GM21786 (cell line): ENCODE measurements around the gene PCGF3.
"Not testable (repeated sequence)": the region's sequence is repeated elsewhere in the genome, so short reads cannot be mapped to it uniquely, and the experiment has no call there.

Experiments
- ATAC-seq: cut with Tn5 transposase; IDR thresholded peaks from one replicate; pipeline ENCODE4 v1.9.1; 2021; ENCODE audit not compliant: unreplicated experiment

The PCGF3 gene

DNA sequence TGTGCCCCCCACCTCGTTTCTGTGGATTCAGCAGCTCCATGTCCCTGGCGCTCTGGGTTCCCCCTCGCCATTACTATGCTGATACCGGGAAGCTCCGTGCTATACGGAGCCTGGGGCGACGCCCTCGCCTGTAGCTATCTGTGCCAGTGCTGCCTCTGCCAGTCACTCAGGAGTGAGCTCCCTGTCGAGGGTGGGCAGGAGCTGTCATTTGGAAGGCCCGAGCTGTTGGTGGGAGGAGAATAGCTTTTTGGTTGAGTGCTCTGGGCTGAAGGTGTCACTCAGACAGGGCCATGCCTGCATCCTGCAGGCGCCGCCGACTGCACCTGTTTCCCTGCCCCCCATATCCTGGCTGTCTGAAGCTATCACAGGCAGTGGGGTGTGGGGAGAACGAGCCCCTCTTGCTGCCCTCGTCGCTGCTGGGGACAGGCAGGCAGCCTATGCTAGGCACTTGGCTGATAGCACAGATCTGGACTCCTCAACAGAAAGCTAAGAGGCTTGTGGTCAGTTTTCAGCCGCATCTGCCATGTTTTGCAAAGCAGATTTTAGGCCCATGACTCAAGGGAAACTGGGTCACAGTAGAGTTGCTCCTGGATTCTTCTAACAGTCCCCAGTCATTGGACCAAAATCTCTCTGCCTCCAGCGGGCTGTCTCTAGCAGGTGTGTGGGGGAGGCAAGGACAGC, 88.4 kb downstream of the PCGF3 start:
- ATAC-seq = no peak

DNA sequence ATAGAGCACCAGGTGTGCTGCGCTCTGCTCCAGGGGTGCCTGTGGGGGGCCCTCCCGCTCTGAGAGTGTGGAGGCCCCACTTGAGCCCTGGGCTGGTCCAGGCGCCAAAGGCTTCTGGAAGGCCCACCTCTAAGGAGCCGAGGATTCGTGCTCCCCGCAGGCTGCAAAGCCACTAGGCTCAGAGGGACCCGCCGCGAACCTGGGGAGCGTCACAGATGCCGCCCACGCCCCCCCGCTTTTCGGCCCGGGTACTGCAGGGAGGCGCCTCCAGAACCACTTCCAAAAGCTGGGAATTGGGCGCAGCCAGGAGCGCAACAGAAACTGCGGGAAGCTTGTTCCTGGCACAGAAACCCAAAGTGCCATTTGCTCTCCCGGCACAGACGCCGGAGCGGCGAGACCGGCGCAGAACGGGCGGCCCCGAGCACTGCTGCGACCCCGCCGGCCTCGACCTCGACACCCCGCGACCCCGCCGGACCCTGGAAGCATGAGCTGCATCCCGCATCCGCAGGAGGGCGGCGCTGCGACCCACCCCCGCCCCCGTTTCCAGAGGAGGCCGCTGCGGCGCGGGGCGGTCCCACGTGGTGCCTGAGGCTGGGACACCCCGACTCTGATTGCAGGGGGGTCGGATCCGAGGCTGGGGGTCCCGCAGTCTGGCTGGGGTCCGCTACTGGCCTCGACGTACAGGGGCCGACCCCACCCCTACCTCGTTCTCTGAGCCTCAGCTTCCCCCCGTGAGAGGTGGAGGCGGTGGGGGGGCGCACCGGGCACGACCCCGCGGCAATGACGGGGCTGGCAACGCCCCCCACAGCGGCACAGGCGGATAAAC, 89.5 kb downstream of the PCGF3 start:
- no peak for ATAC-seq

GRCh38 chr4:795726-796119, 90.1 kb downstream of the PCGF3 start:
- ATAC-seq = no peak

DNA sequence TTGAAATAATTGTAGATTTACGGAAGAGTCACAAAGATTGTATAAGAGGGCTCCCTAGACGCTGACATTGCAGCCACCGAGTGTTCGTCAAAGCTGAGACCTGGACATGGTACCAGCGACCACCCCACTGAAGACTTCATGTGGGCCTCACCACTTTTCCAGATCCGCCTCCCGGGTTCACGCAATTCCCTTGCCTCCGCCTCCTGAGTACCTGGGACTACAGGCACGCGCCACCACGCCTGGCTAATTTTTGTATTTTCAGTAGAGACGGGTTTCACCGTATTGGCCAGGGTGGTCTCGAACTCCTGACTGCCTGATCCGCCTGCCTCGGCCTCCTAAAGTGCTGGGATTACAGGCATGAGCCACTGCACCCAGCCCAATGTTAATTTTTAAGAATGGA, 90.6 kb downstream of the PCGF3 start:
- no peak for ATAC-seq

DNA sequence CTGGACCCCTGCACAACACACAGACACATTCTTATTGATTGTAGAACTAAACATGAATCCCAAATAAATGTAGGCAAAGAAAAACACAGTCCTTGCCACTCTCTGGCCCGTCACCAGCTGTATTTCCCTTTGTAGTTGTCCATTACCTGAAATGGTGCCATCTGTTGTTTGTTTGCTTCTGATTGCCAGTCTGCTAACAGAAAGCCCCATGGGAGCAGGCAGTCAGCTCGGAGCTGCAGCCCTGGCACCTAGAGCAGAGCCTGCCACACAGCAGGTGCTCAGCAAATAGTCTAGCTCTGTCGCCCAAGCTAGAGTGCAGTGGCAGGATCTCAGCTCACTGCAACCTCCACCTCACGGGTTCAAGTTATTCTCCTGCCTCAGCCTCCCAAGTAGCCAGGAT, 91.4 kb downstream of the PCGF3 start:
- no peak for ATAC-seq

DNA sequence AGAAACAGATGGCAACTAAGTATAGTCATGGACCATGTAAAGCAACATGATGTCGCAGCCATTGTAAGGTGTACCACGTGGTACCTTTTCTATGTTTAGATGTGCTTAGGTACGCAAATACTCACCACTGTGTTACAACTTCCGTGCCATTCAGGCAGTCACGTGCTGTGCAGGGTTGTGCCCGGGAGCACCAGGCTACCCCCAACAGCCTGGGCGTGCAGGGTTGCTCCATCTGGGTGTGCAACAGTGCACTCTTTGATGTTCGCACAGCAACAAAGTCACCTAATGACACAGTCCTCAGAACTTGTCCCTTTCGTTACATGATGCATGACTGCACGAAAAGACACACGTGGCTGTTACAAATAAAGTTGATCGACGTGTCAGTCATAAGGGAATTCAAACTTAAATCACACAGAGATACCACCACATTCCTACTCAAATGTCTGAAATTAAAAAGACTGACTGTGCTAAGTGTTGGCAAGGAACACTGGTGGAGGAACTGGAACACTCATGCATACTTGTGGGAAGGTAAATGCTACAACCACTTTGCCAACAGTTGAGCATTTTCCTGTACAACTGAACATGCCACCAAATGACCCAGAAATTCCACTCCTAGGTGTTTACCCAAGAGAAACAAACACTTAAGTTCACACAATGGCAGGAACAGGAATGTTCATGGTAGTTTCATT, 95.9 kb downstream of the PCGF3 start:
- ATAC-seq = no peak

GRCh38 chr4:803884-804283, 98.3 kb downstream of the PCGF3 start:
- no peak for ATAC-seq

DNA sequence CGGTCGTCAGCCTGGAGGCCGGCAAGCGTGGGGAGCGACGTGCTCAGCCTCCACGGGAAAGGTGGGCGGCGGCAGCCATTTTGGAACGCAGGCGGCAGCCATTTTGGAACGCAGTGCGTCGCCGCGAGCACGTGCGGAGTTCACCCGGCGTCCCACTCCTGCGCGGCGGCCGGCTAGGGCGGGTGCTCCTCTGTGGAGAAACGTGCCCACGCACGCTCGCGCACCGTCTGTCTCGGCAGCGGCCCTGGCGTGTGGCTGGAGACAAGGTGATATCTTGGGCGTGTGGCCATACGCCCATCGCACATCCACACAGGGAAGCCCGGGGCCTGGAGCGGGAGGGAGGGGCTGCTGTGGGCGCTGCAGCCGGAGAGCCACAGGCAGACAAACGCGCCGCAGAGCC, 99.2 kb downstream of the PCGF3 start:
- ATAC-seq = no peak

GRCh38 chr4:806979-807378, 101.3 kb downstream of the PCGF3 start:
- not testable (repeated sequence) for ATAC-seq

GRCh38 chr4:807792-808191, 102.2 kb downstream of the PCGF3 start:
- no peak for ATAC-seq

- no peak for ATAC-seq
Observed at GRCh38 chr4:808860-809570, 103.4 kb downstream of the PCGF3 start.

- no peak for ATAC-seq
Observed at GRCh38 chr4:813900-814299, 108.3 kb downstream of the PCGF3 start.

- no peak for ATAC-seq
Observed at GRCh38 chr4:814312-814850, 108.7 kb downstream of the PCGF3 start.

- ATAC-seq = no peak
Observed at GRCh38 chr4:815464-816146, 110.0 kb downstream of the PCGF3 start.

- ATAC-seq = no peak
Observed at GRCh38 chr4:818106-818921, 112.7 kb downstream of the PCGF3 start.

- no peak for ATAC-seq
Observed at GRCh38 chr4:819401-820229, 114.0 kb downstream of the PCGF3 start.
